Activated CD8-positive, alpha-beta memory T cell treated with anti-CD3 and anti-CD28 coated beads, Interleukin-2, amount 50 U/mL, for 1 hour (primary cell): ENCODE measurements around the gene NTRK2.

Source experiments
- DNase-seq: peaks from one replicate; pipeline ENCODE4 v3.0.0-alpha.2; 2020; ENCODE audit errors: extremely low read depth

NTRK2 gene

DNA sequence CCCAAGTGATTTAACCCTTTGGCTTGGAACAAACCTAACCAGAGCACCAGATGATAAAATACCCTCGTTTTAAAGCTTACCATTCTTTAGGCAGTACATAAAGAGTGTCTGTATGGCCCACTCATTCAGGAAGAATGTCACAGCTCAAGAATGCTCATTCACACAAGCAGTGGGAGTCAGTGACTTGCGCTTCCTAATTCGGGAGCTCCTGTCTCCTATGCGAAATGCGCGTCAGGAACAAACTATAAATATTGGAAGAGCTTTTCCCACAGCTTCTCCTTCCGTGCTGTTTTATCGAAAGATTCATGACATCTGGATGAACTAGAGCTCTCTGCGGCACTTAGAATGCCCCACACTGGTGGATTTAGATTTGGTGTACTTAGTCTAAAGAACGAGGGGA is 66.6 kb downstream of the NTRK2 start:
- DNase-seq: no peak

DNA sequence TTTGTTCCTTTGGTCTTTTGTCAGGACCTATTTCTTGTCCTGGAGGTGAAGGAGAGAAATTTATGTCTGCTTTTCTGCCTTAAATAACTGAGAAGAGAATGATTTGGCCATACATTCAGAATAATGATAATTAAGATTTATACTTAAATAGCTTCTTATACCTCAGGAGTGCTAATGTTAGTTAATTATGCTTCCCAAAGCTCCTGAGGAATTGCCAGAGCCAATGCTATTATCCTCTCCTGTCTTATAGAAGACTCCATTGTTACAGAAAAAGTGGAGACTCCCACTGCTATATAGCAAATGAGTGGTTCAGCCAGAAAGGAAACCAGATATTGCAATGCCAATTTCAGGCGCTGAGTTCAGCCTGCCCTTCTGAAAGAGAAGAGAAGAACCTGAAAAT is 67.0 kb downstream of the NTRK2 start:
- DNase-seq: no peak

DNA sequence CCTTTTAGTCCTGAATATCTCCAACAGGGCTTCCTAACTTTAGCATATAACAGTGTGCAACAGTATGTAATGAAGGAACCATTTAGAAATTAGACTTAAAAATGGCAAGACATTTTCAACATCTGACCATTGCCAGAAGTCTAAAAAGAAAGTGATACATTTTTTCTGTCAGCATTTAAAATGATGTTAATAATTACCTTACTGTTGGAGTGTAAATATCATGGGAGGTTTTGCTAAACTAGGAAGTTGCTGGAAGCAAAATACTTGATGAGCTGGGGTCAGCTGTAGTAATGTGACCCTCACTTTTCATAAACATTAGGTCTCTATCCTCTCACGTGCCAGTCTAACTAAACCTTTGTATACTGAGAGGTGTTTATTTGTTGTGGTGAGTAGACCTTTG is 68.8 kb downstream of the NTRK2 start:
- no peak for DNase-seq

DNA sequence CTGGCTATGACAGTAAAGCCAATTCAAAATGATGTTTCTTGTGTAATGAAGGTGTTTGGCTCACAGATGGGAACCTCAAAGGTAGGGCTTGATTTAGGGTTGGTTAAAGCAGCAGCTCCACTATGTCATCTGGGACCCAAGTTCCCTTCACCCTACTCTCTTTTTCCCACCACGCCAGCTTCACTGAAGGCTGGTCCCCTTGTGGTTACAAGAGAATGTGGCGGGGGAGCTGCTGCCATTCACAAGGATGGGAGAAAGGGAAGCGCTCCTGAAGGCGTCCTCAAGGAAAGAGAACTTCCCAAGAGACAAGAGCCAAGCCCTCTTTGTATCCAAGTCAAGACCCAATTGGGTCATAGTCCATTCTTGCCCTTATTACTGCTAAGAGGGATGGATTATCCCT is 72.7 kb downstream of the NTRK2 start:
- no peak for DNase-seq

DNA sequence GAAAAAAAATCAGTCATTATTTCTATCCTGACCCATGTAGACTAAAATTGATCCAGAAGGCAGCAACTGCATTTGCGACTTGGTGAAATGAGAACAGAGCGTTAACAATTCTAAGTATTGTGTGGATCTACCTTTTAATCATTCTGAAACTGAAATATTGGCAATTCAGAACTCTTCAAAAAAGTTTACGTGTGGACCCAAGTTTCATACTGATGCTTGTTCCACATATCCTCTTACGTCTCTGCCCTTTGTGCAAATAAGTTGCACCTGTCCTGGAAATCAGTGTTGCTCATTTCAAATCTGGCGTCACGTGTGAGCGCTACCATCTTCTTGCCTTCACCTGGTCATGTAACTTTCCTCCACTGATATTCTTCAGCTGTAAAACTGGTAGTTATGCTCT is 74.7 kb downstream of the NTRK2 start:
- DNase-seq: no peak

DNA sequence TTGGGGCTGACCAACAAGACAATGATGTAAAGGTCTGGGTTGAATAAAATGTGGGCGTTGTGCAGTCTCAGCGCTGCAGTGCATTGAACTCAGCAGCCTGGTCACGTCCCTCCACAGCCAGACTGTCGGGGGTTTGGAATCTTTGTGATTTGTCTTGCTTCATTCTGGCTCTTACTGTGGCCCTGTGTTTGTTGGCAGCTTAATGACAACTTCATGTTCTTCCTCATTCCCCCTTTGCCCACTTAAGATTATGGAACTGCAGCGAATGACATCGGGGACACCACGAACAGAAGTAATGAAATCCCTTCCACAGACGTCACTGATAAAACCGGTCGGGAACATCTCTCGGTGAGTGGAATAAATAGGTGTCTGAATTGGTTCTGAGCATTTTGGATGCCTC is 75.2 kb downstream of the NTRK2 start:
- DNase-seq: no peak

DNA sequence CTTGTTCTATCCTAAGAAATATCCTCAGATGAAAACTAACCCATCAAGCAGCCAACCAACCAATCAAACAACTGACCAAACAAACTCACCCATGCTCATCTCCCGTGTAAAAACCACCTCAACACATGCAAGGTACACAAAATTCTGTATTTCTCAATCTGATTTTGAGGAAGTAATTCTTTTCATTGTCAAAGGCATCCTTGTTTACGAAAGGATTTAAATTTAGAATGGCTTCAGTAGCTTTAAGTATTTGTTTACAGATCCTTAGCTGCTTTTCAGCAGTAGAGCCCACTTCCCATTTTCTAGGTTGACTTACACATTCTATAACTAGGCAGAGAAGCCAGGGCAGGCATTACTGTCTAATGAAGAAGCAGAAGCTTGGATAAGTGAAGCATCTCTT is 78.6 kb downstream of the NTRK2 start:
- DNase-seq: no peak

DNA sequence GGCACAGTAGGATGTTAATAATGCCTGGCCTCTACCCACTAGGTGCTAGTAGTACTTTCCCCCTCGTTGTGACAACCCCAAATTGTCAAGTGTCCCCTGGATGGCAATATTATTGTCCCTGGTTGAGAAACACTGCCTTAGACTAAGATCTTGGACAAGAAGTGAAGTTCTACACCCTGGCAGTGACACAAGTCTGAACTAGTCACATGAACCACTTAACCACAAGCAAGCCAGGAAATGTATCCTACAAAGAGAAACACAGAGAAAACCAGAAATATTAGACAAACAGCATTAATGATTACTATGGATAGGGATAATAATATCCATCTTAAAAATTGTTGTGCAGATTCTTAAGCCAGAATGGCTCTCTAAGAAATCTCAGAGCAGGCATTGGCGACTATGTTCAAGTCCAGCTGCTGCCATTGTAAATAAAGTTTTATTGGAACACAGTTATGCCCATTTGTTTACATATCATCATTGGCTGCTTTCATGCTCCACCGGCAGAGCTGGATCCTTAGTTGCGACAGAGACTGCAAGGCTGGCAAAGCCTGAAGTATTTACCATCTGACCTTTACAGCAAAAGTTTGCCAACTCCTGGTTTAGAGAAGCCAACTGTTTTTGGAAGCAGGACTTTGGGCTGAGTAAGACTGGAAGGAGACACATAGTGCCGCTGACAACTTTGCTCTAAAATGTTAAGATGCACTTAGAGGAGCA is 80.8 kb downstream of the NTRK2 start:
- no peak for DNase-seq

DNA sequence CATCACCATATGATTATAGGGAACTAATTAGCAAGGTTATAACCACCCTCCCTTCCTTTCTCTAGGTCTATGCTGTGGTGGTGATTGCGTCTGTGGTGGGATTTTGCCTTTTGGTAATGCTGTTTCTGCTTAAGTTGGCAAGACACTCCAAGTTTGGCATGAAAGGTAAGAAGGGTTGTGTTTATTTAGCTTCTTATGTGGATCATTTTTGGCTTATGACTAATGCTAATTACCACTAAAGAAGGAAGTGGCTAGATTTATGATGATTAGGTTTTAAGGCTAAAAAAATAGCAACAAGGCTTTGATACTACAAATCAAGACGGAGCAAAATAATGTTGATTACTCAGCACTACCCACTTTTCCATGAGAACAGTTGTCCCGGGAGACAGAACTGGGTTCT is 82.4 kb downstream of the NTRK2 start:
- DNase-seq: no peak

DNA sequence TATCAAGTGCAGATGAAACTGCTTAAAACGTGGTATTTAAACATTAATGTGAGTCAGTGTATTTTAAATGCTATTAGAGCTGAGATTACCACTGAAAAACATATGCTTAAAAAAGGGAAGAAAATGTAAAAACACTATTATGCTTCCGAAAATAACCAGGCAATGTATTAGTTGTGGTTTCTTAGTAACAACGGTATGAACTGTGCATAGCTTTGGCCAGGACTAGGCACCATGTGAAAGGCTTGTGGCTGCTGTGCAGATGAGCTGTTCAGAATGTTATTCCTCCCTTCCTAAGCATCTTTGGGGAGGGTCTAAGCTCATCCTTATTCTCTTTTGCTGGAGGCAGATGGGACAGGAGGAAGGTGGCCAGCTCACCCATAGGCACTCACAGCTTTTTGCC is 84.9 kb downstream of the NTRK2 start:
- DNase-seq: no peak

DNA sequence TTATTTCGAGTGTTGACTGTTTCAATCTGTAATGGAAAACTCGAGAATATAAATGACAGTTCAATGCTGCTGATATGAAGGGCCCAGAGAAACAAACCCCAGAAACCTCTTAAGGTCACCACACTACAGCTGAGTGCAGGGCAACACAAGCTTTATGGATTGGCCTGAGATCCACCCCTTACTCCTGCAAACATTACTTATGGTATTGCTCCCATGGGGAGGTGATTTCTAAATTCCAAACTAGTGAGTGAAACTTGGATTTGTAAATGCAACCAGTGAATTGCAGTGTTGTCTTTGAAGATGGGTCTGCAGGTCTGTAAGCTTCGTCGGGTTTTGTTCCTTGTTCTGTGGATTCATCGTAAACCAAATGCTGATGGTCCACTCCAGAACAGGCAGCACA is 85.4 kb downstream of the NTRK2 start:
- no peak for DNase-seq

DNA sequence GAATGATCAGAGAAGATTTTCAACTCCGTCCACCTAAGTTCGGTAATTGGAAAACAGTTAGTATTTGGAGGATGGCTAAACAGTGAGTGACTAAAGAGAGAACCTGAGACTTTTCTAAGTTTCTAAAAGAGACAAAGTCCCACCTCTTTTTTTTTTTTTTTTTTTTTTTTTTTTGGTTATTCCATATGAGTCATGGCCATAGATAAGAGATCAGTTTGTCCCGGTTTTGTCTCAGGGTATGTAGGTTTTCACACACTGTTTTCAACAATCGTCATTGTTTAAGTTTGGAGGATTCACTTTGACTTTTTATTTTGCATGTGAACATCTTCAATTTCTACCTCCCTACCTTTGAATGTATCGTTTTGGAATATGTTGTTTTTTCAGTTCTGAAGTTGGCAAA is 85.9 kb downstream of the NTRK2 start:
- no peak for DNase-seq

DNA sequence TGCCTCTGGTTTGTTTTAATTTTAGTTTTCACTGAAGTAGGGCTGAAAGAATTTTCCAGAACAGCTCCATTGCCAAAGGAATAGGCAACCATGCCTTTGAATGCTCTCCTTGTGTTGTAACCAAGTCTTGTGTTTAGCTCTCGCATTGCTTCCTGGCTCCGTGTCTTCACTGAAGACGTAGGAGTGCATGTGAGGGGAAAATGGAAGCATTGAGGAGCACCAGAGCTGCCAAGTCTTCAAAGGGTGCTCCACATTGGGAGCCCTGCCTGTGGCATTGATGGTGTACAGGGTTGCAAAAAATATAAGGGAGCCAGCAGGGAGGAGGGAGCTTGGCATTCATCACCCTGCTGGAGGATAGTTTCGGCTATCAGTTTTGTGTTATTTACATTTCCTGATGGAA is 86.6 kb downstream of the NTRK2 start:
- DNase-seq: no peak

DNA sequence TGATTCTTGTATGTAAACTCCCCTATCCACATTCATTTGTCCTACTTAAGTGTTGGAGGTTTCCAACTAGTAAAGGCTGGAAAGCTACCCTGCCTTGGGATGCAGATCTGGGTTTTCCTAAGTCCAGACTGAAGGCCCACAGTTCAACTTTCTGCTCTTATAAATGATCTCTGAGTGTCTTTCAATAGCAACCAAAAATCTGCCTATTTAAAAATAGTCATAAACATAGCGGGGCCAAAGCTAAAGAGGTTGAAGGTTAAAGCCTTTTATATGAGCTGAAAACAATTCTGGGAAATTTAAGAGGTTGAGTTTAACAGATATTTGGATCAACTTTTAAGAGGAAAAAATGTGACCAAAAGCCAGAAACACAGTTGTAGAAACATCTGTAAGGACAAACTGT is 87.2 kb downstream of the NTRK2 start:
- no peak for DNase-seq

DNA sequence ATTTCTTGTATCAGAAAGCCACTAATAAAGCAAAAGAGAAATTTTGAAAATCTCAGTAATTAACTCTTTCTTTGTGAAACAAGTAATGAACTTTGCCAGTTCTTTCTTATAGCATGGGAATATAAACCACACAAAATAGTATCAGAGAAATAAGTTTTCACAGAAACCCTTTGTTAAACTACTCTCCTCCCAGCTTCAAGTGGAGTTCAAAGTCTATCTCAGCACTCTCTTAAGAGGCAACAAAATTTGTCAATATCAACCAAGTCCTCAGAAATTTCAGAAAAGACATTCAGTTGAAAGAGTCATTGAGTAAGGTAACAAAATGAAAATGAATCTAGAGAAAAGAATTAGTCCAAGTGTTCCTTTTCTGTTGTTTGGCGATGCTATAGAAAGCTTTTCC is 89.3 kb downstream of the NTRK2 start:
- no peak for DNase-seq

DNA sequence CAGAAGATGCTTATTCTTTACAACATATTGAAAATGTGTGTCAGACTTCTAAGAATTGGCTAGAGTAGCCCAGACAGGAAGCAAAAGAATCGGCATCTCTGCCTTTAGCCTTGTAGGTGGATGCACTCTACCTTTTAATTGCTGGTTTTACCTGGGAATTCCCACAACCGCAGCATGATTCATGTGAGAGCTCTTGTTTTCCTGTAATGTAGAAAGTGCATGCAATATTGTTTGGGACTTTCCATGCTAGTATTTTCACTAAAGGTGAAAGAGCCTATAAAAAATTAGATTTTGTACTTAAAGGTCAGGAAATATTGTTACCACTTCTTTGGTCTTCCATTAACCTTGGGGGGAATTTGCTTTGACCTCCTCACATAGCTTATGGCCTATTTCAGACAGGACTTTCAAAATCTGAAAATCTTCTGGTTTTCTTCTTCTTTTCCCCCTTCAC is 89.8 kb downstream of the NTRK2 start:
- no peak for DNase-seq

DNA sequence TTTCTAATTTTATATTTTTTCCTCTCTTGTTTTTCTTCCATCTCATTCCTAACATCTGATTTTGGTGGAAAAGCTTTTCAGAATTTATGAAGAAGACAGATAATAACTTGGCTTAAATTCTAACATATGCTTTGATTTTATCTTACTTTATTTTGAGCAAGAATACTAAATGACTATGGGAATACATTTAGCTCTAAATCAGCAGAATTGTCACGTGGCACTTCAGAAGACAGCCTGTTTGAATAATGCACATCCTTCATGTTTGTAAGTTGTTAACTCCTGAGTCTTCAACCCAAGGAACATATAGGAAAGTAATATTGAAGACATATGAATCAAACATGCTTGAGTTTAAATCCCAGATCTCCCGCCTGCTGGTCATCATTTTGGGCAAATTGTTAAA is 90.3 kb downstream of the NTRK2 start:
- DNase-seq: no peak

DNA sequence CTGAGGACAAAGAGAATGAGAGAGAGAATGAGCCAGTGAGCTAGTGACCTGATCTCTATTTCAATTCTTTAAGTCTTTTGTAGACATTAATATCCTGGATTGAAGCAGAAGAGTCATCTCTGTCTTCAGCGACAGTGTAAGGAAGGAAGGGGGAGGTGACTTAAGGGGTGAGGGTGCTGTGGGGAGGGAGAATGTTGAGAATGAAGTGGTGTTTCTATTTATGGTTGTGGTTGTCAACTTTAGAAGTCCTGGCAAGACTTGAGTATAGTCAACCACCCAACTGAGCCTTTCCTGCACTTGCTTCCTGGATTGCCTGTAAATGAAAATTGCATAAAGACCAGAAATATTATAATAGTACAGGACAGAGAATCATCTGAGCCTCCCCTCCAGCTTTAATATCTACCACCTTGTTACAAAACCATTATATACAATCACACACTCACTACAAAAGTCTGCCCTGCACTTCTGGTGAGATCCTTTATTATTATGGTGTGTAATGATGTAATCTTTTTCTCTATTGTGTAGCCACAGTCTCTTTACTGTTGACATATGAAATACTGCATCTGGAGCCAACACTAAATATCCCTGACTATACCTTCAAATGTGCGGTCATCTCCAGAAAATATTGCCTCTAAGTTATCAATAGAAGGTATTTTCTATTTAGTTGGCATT is 91.7 kb downstream of the NTRK2 start:
- DNase-seq: no peak

DNA sequence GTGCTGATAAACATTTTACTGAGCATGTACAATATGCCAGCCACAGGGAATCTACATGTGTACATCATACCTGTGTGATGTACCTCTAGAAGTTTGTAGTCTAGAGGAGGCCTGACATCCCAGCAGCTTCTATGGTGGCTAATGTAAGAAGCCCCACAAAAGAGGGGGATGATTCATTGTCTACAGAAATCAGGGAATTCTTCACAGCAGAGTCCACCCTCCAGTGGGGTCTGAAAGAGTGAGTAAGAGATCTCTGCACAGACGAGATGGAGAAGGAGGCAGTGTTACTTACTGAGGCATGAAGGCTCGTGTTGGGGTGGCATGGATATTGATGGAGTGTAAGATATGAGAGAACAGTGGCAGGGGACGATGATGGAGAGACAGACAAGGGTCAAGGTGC is 103.0 kb downstream of the NTRK2 start:
- DNase-seq: no peak

DNA sequence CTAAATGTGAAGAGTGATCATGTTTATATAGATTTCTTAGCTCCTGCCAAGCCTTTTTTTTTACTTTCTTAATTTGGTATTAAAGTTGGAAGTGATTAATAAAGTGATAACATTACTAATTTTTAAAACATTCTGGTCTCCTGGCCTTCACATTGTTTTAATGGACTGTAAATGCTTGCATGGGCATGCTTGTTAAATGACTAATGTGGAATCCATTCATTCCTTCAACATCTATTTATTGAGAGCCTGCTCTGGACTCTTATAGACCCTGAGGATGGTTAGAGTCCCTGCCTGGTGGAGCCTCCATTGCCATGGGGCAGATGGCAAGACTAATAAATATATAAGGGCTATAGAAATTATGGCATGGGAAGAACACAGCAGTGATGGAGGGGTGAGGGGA is 103.5 kb downstream of the NTRK2 start:
- DNase-seq: no peak

DNA sequence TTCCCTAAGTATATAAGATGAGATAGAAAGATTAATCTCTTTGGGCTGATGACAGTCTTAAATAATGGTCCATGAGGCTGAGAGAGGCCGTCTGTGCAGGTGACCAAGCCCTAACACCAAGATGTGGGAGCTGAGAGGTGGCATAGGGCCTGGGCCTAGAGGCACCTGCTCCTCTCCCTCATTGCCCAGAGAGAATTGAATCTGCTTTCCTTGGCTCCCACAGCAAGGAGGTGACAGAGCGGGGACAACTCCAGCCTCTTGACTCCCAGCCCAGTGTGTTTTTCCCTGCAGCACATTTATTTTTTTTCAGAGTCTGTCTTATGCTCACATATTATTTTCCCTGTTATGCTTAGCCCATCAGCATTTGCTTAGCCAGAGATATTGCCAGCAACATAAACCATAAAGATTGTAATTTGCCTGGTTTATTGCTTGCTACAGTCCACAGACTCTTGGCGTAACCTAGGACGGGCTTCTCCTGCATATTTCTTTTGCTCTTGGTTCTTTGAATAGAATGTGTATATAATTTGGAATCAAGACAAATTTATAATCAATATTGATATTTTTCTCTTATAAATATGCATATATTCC is 105.6 kb downstream of the NTRK2 start:
- no peak for DNase-seq

DNA sequence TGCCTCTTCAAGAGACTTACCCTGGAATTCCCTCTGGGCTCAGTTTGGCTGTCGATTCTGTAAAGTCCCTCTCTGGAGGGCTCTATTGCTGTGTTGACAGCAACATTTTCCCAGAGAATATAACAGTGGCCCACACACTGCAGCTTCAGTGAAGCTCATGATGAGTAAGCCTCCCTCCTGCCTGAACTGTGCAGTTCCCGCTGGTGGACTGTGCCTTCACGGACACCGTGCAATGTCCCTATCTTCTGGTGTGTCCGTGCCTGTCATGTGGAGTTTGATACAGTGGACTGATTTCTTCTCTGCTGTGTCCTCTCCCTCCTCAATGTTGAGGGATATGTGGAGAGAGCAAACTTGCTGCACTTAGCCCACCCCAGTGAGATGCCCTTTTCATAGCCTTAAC is 109.0 kb downstream of the NTRK2 start:
- no peak for DNase-seq

DNA sequence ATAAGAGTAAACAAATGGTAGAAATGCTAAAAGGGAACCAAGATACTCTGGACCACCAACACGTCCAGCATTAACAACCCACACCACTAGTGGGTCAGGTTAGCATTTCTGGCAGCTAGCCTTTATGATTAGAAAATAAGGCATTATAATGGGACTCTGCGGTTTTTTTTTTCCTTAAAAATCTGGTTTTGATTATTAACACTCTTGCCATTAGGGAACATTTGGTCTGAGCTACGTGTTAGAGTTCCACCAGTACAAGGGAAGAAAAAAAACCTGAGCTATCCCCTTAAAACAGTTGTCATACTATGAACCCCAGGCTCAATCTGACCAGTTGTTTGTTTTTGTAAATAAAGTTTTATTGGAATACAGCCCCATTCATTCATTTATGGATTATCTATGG is 110.4 kb downstream of the NTRK2 start:
- DNase-seq: no peak

DNA sequence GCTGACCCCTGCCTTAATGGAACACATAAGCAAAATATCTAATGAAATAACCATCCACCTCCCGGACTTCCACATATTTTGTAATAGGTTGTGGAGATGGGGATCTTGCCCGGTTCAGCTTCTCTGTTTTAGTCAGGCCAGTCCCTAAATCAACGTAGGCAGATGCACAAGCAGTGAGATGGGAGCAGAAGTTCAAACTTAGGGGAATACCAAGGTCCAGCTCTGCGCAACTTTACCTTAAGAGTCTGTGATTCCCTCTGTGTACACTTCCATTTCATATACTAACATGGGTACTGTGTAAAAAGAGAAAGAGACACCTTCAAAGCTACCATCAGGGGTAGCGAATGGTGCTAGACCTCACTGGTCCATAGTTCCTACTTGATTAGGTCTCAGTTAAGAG is 110.9 kb downstream of the NTRK2 start:
- no peak for DNase-seq
